Kidney epithelial cell (primary cell): ENCODE data around the gene TTC33. TPM values are rescaled to one million over a fixed set of nuclear protein-coding genes. Genes with fewer than 3 reads are reported as not detected.

ENCODE experiments used
- DNase-seq: peaks from one replicate; pipeline ENCODE4 v3.0.0-alpha.2; 2010; ENCODE audit warnings: low read depth
- H3K27me3 ChIP-seq: 2 replicates; pipeline ENCODE4 v1.6.0; 2011; ENCODE audit warnings: low read length; ENCODE audit not compliant: control insufficient read depth, insufficient read depth
- H3K36me3 ChIP-seq: 2 replicates; pipeline ENCODE4 v1.5.1; 2011; ENCODE audit warnings: low read length; ENCODE audit not compliant: control insufficient read depth, insufficient read depth
- H3K4me3 ChIP-seq: 2 replicates; pipeline ENCODE4 v1.5.1; 2011; ENCODE audit warnings: low read depth, mild to moderate bottlenecking, control low read depth, low read length
- CTCF ChIP-seq: IDR thresholded peaks from 2 replicates; pipeline ENCODE4 v1.5.1; 2011; ENCODE audit warnings: mild to moderate bottlenecking, moderate library complexity, low read length, control low read depth, inconsistent platforms; ENCODE audit not compliant: insufficient read depth, poor library complexity, severe bottlenecking
- total RNA-seq: library from RNA; depleted of rRNA; stranded (reverse); fragments of >200 nt; gene quantifications from 2 replicates; pipeline ENCODE4 v1.2.3, GENCODE V29; 2015

Gene TTC33
- total RNA-seq, 1 donor from 2014 or later, result 13.8 TPM

DNA sequence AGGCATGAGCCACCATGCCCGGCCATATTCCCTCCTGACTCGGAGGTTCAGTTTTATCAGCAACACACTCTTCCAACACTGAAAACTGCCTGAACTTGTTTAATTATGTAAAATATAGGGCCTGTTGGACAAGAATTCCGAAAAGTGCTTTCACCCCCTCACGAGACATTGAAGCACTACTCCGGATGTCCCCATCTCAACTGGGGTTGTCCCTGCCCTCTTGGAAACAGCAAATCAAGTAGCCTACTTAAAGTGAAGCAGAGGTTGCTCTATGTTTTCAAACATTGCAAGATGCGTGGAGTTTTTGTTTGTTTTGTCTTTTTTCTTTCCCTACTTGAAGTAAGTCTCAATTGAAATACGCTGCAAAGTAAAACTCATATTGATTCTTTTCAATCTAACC lies 68.4 kb downstream of the TTC33 start:
- no peaks in the 10 kb centered on the region for H3K36me3 ChIP-seq
- DNase-seq, result no peak
- no peak overlapping the region for H3K4me3 ChIP-seq
- no peak for TF ChIP-seq CTCF
- H3K27me3 ChIP-seq, result no peaks in the 10 kb centered on the region

DNA sequence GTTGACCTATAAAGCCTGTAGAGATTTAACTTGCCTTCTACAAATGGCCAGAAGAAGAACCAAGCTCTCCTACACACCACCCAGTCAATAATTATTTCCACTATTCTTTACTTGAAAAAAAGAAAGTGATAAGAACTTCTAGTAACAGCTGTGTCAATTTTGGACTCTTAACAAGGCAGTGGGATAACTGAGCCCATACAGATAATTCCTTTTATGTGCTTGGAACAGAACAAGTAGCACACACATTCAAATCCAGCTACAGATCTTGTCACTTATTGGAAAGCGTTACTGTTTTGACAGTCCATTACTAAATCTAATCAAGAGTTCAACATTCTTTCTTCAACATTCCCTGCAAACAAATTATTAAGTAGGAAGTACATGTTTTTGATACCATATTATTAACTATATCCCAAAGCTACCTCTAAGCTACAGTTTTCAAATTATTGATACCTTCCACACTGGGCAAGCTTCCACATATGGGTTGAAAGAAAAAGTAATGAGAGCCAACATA lies 69.7 kb downstream of the TTC33 start:
- H3K36me3 ChIP-seq, result no peaks in the 10 kb centered on the region
- DNase-seq, result no peak
- H3K4me3 ChIP-seq, result no peak overlapping the region
- no peaks in the 10 kb centered on the region for H3K27me3 ChIP-seq
- TF ChIP-seq CTCF, result no peak

DNA sequence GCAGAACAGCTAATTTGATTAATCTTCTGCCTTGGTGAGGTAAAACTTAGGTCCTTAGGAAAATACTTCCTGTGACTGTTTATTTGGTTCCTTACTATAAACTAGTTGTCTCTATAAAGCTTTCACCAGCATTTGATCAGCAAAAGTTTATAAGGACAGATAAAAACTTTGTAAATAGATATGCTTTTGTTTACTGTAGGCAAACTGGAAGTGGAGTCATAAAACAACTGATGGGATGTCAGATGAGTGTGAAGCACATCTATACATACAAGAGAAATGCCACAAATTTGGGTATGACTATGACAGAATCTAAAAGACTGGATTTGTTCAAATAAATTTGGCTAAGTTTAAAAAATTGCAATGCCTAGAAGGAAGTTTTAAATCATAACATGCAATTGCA lies 70.6 kb downstream of the TTC33 start:
- no peak for TF ChIP-seq CTCF
- H3K27me3 ChIP-seq, result no peaks in the 10 kb centered on the region
- DNase-seq, result no peak
- H3K4me3 ChIP-seq, result no peak overlapping the region
- H3K36me3 ChIP-seq, result no peaks in the 10 kb centered on the region

DNA sequence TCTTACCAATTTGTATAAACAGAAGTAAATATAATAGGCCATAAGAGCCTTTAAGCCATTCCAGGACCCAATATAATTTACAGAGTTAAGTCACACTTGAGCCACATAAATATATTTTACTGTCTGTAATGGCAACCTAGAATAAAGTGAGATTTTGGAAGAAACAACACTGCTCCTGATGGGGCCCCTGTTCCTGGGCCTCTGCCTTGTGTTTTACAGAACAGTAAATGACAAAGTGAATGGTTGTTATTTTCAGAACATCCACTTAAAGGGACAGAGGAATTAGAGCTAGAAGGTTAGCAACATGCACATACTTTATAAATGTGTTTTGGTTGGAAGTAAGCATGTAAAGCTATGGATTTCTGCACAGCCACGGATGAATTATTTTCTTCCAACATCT lies 72.5 kb downstream of the TTC33 start:
- no peaks in the 10 kb centered on the region for H3K36me3 ChIP-seq
- H3K27me3 ChIP-seq, result no peaks in the 10 kb centered on the region
- no peak for TF ChIP-seq CTCF
- no peak overlapping the region for H3K4me3 ChIP-seq
- DNase-seq, result no peak

- Histone ChIP-seq H3K4me3 (peak overlapping the region; percentile 52), H3K27me3 (no peaks in the 10 kb centered on the region), H3K36me3 (no peaks in the 10 kb centered on the region)
- no peak for TF ChIP-seq CTCF
- DNase-seq, result no peak
Measured at GRCh38 chr5:40682154-40683017, 73.4 kb downstream of the TTC33 start.
